ENCODE measurements around the gene VAV2.

Gene VAV2

GRCh38 chr9:133895335-133895734, 96.8 kb downstream of the VAV2 start:
- in situ Hi-C loops (cut with MboI; ENCODE audit: low sequenced_read_pairs), result no loop called here

GRCh38 chr9:133894377-133895321, 97.5 kb downstream of the VAV2 start:
- in situ Hi-C loops (cut with MboI; ENCODE audit: low sequenced_read_pairs), result no loop called here

- in situ Hi-C loops (cut with MboI; ENCODE audit: low sequenced_read_pairs), result no loop called here
These were observed 98.7 kb downstream of the VAV2 start for GRCh38 chr9:133893191-133893994.

GRCh38 chr9:133892193-133892920, 99.8 kb downstream of the VAV2 start:
- in situ Hi-C loops (cut with MboI; ENCODE audit: low sequenced_read_pairs), result no loop called here

GRCh38 chr9:133891741-133892140, 100.4 kb downstream of the VAV2 start:
- in situ Hi-C loops (cut with MboI; ENCODE audit: low sequenced_read_pairs), result no loop called here

GRCh38 chr9:133890583-133890982, 101.5 kb downstream of the VAV2 start:
- in situ Hi-C loops (cut with MboI; ENCODE audit: low sequenced_read_pairs), result no loop called here

GRCh38 chr9:133889584-133890301, 102.4 kb downstream of the VAV2 start:
- in situ Hi-C loops (cut with MboI; ENCODE audit: low sequenced_read_pairs), result no loop called here

- in situ Hi-C loops (cut with MboI; ENCODE audit: low sequenced_read_pairs), result no loop called here
These were observed 103.2 kb downstream of the VAV2 start for GRCh38 chr9:133888809-133889491.

- in situ Hi-C loops (cut with MboI; ENCODE audit: low sequenced_read_pairs), result no loop called here
These were observed 103.9 kb downstream of the VAV2 start for GRCh38 chr9:133888048-133888808.

GRCh38 chr9:133887540-133888047, 104.5 kb downstream of the VAV2 start:
- in situ Hi-C loops (cut with MboI; ENCODE audit: low sequenced_read_pairs), result no loop called here

GRCh38 chr9:133886563-133887501, 105.3 kb downstream of the VAV2 start:
- in situ Hi-C loops (cut with MboI; ENCODE audit: low sequenced_read_pairs), result no loop called here

- in situ Hi-C loops (cut with MboI; ENCODE audit: low sequenced_read_pairs), result no loop called here
These were observed 107.0 kb downstream of the VAV2 start for GRCh38 chr9:133884907-133885744.

GRCh38 chr9:133882849-133883755, 109.0 kb downstream of the VAV2 start:
- in situ Hi-C loops (cut with MboI; ENCODE audit: low sequenced_read_pairs), result no loop called here

- in situ Hi-C loops (cut with MboI; ENCODE audit: low sequenced_read_pairs), result no loop called here
These were observed 110.3 kb downstream of the VAV2 start for GRCh38 chr9:133881671-133882381.
